Fibroblast of pulmonary artery (primary cell): ENCODE results near the gene PGAP1.
A peak's percentile ranks its signal among the peaks of the same experiment; 100 is the strongest.

ENCODE experiments used
- DNase-seq: peaks from one replicate; pipeline ENCODE4 v3.0.0-alpha.2; 2010; ENCODE audit warnings: low read depth
- H3K4me3 ChIP-seq: replicated peaks from 2 replicates; pipeline ENCODE4 v1.5.1; 2011; ENCODE audit warnings: low read depth, mild to moderate bottlenecking, control low read depth, low read length, moderate library complexity
- CTCF ChIP-seq: IDR thresholded peaks from 2 replicates; pipeline ENCODE4 v1.5.1; 2011; ENCODE audit warnings: mild to moderate bottlenecking, control low read depth, low read length, inconsistent platforms; ENCODE audit errors: missing control alignments

The PGAP1 gene

GRCh38 chr2:196966061-196966460, 39.6 kb upstream of the PGAP1 start:
- DNase-seq = no peak
- H3K4me3 ChIP-seq = no peak overlapping the region
- no peak for TF ChIP-seq CTCF

- H3K4me3 ChIP-seq = no peak overlapping the region
- TF ChIP-seq CTCF = no peak
- DNase-seq = no peak
These were observed 39.1 kb upstream of the PGAP1 start for GRCh38 chr2:196965651-196966050.

GRCh38 chr2:196963961-196964360, 37.5 kb upstream of the PGAP1 start:
- DNase-seq = no peak
- TF ChIP-seq CTCF = no peak
- H3K4me3 ChIP-seq = no peak overlapping the region

DNA sequence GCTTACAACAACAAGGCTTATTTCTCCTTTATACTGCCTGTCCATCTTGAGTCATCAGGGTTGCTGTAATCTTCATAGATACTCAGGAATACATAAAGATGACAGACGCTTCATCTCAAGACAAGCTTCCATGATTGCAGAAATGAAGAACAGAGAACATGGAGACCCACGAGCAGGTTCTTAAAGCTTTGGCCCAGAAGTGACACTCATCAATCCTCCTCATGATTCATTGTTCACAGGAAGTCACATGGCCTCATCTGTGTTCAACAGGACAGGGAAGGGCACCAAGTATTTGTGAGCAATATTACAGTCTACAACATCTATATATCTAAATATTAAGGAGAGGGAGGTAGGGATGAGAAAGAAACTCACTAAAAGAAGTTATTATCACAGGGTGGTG, 36.5 kb upstream of the PGAP1 start:
- no peak for DNase-seq
- no peak for TF ChIP-seq CTCF
- no peak overlapping the region for H3K4me3 ChIP-seq

GRCh38 chr2:196962325-196962724, 35.8 kb upstream of the PGAP1 start:
- TF ChIP-seq CTCF = no peak
- DNase-seq = no peak
- H3K4me3 ChIP-seq = no peak overlapping the region

- no peak for TF ChIP-seq CTCF
- H3K4me3 ChIP-seq = no peak overlapping the region
- no peak for DNase-seq
These were observed 35.4 kb upstream of the PGAP1 start for GRCh38 chr2:196961889-196962288.

DNA sequence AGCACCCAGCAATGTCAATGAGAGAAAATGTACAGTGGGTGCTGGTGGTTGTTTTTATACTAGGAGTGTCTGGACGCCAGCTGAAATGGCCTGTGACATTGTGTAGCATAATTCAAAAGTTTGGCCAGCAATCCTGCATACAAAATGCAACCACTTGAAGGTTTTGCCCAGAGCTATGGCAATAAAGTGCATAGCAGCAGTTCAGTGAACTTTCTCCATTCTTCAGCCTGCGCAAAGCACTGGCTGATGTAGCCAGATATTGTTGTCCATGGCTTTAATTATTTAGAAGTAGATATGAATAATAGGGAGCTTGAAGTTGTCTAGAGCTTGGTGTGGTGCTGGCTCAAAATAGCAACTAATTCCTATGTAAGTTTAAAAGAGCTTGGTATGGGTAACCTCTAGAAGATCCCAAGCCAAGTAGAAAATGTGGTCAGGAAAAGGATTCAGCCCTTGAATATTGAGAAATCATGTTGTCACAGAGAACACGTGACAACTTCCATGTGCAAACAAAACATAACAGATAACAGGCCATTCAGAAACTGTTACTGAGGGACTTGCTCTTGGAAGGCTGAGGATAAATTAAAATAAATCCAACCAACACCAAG, 33.3 kb upstream of the PGAP1 start:
- H3K4me3 ChIP-seq = no peak overlapping the region
- DNase-seq = peak; percentile 56
- no peak for TF ChIP-seq CTCF
